ENCODE measurements around the gene FLT3LG.
"Not testable (repeated sequence)": the region's sequence is repeated elsewhere in the genome, so short reads cannot be mapped to it uniquely, and the experiment has no call there.

The FLT3LG gene

DNA sequence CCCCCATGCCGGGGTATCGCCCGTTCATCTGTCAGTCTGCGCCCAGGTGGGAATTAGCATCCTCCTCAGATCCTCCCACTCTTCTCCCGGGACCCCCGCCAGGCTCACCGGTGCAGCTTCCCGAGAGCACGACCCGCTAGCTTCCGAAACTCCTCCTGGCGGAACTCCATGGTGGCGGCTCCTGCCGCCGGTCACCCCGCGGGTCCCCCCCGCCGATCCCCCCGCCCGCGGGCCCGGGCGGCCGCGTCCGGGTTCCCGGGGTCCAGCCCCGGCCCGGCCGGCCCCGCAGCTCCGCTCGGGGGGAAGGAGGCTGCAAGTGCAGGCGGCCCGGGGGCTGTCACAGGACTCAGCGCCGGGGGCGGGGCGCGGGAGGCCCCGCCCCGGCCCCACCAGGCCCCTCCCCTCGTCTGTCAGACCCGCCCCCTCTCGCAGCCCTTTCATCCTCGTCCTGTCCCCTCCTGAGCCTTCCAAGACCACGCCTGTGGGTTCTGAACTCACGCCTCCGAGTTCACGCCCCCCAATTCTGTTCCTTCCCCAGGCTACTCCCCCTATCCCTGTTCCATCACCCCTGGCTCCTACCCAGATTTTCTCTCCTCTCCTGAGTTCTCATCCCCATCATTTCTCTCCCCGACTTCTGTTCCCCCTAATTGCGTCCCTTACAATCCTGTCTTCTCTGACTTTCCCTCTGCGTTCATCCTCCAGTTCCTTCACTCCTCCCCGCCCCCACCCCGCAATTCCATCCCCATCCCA is 32.6 kb upstream of the FLT3LG start, which contains the start of gene SLC17A7:
Gene SLC17A7 (minus strand): TSS at position 318 of the 750 bp plus-strand sequence. CDS start 148 bp downstream, at position 170.
- peak; percentile 48 for DNase-seq

GRCh38 chr19:49441960-49442350 is 32.1 kb upstream of the FLT3LG start:
- no peak for DNase-seq

GRCh38 chr19:49442354-49442753 is 31.7 kb upstream of the FLT3LG start:
- peak; percentile 52 for DNase-seq

DNA sequence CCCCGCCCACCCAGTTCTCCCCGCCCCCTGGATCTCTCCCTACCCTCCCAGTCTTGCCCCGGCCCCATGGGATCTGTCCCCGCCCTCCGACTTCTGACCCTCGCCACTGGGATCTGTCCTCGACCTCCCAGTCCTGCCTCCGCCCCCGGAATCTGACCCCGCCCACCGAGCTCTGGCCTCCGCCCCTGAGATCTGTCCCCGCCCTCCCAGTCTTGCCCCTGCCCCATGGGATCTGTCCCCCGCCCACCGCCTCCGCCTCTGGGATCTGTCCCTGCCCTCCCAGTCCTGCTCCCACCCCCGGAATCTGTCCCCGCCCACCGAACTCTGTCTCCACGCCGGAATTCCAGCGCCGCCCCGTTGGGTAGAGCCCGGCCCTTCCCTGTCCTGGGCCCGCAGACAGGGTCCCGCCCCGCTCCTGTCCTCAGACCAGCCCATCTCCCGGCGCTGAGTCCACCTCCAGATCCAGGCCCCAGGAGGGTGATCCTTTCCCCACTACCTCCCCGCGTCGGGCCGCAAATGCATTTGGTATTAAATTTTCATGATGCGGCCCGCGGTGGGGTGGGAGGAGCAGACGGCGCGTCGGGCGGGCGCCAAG is 31.1 kb upstream of the FLT3LG start:
- peak; percentile 94 for DNase-seq

DNA sequence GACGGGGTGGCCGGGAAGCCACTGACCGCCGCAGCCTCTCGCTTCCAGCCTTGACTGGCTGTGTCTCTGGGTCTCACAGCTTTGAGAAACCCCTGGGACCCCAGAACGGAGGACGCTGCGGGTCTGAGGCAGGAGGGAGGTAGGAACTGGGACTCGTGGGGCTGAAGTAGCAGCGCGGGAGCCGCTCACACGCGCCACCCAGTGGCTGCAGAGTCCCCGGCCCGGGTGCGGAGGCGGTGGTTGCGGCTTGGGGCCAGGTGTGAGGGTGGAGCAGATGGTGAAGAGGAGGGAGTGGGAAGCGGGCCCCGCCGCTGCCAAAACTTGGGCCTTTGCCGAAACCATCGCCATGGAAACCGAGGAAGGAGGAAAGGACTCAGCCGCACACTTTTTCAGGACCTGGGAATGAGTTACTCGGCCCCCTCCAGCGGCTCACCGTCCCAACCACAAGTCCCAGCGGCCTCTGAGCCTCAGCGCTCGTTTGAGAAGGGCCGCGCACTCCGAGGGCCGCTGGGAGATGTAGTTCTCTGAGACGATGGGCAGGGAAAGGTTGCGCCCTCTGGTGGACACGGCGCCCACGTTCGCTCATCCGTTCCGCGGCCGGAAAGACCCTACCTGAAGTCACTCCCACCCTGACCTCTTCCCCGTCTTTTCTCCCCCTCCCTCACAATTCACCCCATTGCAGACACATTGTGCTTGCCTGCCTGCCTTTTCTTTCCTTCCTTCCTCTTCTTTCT is 30.5 kb upstream of the FLT3LG start:
- peak; percentile 97 for DNase-seq

- DNase-seq: not testable (repeated sequence)
These were observed 29.8 kb upstream of the FLT3LG start for GRCh38 chr19:49444100-49444700.

DNA sequence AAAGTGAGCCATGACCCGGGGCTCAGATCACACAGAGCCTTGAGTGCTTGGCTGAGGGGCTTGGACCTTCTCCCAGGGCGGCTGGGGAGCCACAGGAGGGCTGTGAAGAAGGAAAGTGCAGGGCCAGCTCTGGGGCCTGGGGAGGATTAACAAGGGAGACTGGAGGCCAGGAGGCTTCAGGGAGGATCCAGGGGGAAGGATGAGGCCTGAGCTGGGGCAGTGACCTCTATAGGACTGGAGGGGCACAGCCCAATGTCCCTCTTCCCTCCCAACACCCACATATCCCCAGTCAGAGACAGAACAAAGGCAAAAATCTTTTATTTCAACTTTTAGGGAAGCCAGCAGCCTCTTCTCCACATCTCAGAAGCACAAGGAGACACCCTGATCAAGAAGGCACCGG is 28.0 kb upstream of the FLT3LG start:
- no peak for DNase-seq

GRCh38 chr19:49447485-49448431 is 26.3 kb upstream of the FLT3LG start:
- DNase-seq: peak; percentile 63

- DNase-seq: no peak
These were observed 25.6 kb upstream of the FLT3LG start for GRCh38 chr19:49448432-49448786.

- DNase-seq: no peak
These were observed 23.6 kb upstream of the FLT3LG start for GRCh38 chr19:49450405-49450804.

- DNase-seq: peak; percentile 98
These were observed 22.4 kb upstream of the FLT3LG start, which contains the start of gene PIH1D1 for GRCh38 chr19:49451430-49452181. TSS of gene PIH1D1 (minus strand) at chr19:49451814. CDS start at chr19:49451574, 240 bp downstream.

GRCh38 chr19:49453013-49453756 is 20.8 kb upstream of the FLT3LG start, which contains the start of gene ALDH16A1:
TSS of gene ALDH16A1 (plus strand) at chr19:49453225. CDS start at chr19:49453332, 107 bp downstream.
- DNase-seq: peak; percentile 99

- DNase-seq: no peak
These were observed 20.2 kb upstream of the FLT3LG start for GRCh38 chr19:49453757-49454240.

DNA sequence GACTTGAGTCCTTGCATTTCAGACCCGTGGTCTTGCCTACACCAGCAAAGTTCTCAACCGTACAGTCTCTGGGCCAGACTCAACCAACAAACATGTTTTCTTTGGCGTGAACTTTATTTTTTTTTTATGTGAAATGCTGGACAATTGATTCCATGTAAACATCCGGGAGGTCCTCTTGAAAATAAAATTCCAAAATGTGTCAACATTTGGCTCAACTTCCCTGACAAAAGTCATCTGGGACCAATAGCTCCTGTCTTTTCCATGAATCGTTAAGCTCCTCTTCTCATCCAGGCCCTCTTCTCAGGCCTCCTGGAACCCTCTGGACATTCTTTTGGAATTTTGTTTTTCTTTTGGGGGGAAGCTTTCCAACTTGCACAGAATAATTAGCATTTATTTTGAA is 18.2 kb upstream of the FLT3LG start:
- no peak for DNase-seq

DNA sequence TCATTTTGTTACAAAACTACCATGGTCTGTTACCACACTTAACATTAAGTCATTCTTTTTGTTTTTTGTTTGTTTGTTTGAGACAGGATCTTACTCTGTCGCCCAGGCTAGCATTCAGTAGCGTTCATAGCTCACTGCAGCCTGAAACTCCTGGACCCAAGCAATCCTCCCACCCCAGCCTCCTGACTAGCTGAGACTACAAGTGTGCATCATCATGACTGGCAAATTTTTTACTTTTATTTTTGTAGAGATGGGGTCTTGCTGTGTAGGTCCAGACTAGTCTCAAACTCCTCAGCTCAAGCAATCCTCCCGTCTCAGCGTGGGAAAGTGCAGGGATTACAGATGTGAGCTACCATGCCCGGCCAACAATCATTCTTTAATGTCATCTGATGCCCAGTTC is 17.7 kb upstream of the FLT3LG start:
- no peak for DNase-seq

- DNase-seq: no peak
These were observed 15.5 kb upstream of the FLT3LG start for GRCh38 chr19:49458567-49458903.

DNA sequence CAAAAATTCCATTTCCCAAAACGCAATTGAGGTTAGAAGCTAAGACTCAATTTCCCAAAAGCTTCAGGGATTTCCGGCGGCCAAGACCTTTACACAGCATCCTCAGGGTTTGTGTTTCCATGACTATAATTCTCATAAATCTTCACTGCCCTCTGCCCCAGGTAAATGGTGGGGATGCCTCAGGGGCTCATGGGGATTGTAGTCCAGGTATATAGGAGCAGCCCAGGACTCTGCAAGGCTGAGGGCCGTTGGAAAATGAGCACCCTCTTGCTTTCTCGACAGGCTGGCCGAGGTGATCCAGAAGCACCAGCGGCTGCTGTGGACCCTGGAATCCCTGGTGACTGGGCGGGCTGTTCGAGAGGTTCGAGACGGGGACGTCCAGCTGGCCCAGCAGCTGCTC is 14.6 kb upstream of the FLT3LG start:
- DNase-seq: no peak

DNA sequence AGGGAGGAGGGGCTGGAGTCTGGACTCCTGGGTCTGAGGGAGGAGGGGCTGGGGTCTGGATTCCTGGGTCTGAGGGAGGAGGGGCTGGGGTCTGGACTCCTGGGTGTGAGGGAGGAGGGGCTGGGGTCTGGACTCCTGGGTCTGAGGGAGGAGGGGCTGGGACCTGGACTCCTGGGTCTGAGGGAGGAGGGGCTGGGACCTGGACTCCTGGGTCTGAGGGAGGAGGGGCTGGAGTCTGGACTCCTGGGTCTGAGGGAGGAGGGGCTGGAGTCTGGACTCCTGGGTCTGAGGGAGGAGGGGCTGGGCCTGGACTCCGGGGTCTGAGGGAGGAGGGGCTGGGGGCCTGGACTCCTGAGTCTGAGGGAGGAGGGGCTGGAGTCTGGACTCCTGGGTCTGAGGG is 12.9 kb upstream of the FLT3LG start:
- DNase-seq: not testable (repeated sequence)

- DNase-seq: no peak
These were observed 12.4 kb upstream of the FLT3LG start for GRCh38 chr19:49461656-49462055.

DNA sequence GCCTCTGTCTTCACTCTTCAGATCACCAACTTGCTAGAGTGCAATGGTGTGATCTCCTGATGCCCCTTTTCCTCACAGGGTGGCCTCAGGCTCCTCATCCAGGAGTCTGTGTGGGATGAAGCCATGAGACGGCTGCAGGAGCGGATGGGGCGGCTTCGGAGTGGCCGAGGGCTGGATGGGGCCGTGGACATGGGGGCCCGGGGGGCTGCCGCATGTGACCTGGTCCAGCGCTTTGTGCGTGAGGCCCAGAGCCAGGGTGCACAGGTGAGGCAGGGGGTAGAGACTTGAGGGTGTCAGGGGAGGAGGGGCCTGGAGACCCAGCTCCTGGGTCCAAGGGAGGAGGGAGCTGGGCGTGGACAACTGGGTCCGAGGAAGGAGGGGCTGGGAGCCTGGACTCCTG is 11.5 kb upstream of the FLT3LG start:
- DNase-seq: no peak

All from right hindlimb (tissue), 1 donor.